ENCODE data around the gene SPEG.

DNA sequence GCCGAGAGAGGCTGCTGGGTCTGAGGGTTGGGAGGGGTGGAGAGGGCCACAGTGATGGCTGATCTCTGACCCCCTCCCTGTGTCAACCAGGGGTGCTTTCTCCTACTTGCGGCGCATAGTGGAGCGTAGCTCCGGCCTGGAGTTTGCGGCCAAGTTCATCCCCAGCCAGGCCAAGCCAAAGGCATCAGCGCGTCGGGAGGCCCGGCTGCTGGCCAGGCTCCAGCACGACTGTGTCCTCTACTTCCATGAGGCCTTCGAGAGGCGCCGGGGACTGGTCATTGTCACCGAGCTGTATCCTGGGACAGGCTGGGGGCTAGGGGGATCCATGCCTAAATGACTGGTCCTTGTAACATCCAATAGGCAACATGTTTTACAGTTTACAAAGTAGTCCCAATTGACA, 43.2 kb downstream of the SPEG start:
- TF ChIP-seq, protein P1, sequence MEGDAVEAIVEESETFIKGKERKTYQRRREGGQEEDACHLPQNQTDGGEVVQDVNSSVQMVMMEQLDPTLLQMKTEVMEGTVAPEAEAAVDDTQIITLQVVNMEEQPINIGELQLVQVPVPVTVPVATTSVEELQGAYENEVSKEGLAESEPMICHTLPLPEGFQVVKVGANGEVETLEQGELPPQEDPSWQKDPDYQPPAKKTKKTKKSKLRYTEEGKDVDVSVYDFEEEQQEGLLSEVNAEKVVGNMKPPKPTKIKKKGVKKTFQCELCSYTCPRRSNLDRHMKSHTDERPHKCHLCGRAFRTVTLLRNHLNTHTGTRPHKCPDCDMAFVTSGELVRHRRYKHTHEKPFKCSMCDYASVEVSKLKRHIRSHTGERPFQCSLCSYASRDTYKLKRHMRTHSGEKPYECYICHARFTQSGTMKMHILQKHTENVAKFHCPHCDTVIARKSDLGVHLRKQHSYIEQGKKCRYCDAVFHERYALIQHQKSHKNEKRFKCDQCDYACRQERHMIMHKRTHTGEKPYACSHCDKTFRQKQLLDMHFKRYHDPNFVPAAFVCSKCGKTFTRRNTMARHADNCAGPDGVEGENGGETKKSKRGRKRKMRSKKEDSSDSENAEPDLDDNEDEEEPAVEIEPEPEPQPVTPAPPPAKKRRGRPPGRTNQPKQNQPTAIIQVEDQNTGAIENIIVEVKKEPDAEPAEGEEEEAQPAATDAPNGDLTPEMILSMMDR (IDR thresholded peaks at IDR 0.05; ENCODE audit: low read depth, low read length): no peak
- TF ChIP-seq EZH2phosphoT487 (IDR thresholded peaks at IDR 0.05; ENCODE audit: low read depth): no peak

All from OCI-LY3 (cell line).